Measurements from ENCODE around the gene AJUBA.
"Not testable (repeated sequence)": the region's sequence is repeated elsewhere in the genome, so short reads cannot be mapped to it uniquely, and the experiment has no call there.

The AJUBA gene

GRCh38 chr14:22982477-22983245 lies at the start of gene AJUBA:
TSS of gene AJUBA (minus strand) at chr14:22982551. CDS start at chr14:22982266, 285 bp downstream.
- peak; percentile 19 for DNase-seq

DNA sequence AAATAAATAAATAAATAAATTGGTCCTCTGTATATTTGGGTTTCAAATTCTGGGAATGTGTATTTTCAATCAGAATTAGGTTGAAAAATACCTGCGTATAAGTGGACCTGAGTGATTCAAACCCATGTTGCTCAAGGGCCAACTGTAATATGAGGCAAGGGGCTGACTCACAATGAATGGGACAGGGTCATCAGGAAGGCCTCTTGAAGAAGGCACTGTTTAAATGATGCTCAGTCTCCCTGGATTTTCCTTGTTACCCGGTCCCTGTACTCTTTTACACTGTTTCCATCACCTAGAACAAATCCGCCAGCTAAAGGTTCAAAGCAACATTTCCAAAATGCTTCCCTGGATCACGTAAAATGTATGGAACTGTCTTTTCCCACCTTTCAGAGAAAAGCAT lies 48.6 kb upstream of the AJUBA start:
- no peak for DNase-seq

DNA sequence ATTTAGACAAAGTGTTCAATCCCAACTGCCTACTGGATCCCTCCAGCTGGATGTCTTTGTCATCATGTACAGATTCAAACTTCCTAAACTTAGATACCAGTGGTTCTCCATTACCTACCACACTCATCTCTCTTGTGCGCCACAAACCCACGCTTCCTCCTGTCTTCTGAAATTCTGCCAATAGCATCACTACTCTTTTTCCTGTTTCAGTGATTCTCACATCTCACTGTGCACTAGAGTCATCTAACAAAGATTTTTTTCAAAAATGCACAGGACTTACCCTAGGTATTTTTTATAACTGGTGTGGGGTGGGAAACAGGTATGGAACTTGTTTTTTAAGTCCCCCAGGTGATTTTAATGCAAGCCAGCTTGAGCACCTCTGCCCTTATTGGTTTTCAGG lies 46.4 kb upstream of the AJUBA start:
- no peak for DNase-seq

GRCh38 chr14:23025151-23025814 lies 42.9 kb upstream of the AJUBA start:
- DNase-seq = no peak

GRCh38 chr14:23024612-23025075 lies 42.3 kb upstream of the AJUBA start:
- DNase-seq = no peak

GRCh38 chr14:23023795-23024152 lies 41.4 kb upstream of the AJUBA start:
- no peak for DNase-seq

DNA sequence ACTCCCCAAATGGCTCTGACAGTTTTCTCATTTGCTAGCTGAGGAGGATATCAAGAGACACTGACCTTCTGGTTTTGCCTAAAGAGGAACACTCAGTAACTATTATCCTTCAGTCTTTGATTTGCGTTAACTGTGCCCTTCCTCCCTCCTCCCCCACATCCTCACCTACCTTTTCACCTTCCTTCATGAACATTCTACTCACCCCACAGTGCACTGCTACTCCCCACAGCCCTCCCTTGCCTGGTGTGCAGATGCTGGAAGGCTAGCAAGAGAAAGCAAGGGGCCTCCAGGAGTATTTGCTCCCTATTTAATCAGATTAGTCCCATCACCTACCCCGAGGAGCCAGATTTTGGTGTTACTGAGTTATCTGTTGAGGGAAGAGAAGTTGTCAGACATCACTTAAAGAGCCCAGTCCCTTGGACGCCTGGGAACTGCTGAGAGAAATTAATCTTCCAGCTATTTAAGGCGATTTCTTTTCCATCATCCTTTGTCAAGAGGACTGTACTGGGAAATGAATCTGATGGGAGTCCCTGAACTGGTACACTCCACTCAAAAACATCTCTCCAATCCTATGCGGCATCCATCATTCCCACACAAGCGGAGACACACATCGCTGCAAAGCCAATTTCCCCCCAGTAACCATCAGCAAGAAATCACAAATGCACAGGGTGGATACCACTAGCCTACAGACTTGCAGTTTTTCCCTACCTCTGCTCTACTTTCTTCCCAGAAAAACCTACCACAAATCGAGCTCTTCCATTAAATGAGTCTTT lies 40.9 kb upstream of the AJUBA start:
- DNase-seq = no peak

- no peak for DNase-seq
These were observed 39.6 kb upstream of the AJUBA start for GRCh38 chr14:23021889-23022442.

DNA sequence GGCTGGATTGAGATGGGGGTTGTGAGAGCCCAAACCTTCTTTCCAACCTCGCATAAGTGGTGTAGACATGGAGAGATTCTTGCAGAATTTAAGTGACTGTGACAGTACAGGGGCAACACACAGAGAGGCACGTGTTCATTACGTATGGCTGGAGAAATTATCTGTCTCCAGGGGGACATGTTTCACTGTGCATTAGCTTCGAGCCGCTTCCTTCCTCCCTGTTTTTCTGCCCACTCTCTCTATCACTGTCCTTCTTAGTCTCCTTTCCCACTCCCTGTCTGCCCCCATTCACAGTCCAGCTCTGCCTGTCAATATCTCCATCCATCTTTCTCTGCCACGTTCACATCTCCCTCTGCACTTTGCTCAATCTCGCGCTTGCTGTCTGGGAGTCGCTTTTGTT lies 39.1 kb upstream of the AJUBA start:
- no peak for DNase-seq

DNA sequence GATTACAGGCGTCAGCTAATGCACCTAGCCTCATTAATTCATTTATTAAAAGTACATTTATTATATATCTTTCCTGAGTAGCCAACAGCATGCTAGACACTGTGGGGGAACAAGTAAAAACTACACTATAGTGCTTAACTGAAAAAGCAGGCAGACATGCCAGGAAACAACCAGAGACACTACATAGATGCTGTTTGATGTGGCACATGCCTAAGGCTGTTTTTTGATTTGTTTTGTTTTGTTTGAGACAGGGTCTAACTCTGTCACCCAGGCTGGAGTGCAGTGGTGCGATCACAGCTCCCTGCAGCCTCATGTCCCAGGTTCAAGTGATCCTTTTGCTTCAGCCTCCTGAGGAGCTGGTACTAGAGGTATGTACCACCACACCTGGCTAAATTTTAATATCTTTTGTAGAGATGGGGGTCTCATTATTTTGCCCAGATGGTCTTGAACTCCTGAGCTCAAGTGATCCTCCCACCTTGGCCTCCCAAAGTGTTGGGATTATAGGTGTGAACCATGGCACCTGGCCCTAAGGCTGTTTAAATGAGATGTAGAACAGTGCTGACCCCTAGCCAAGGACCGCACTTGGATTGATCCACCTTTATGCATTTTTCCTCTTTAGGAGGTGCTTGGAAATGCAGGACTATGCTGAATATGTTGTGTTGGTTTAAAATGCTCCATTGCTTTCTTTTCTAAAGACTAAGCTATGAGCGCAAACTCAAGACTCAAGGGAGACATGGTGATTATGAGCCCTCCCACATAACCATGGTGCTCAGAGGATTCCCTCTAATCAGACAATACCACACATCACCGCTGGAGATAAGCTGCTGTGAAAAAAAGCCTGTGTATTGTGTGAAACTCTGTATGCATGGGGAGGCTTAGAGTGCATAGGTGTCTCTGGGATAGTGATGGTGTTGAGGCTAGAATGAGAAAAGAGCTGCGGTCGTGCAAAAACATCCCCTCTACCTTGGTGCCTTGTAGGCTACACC lies 38.1 kb upstream of the AJUBA start:
- DNase-seq = no peak

- no peak for DNase-seq
These were observed 35.8 kb upstream of the AJUBA start for GRCh38 chr14:23018107-23018506.

GRCh38 chr14:23017091-23017490 lies 34.7 kb upstream of the AJUBA start:
- no peak for DNase-seq

- DNase-seq = no peak
These were observed 33.3 kb upstream of the AJUBA start for GRCh38 chr14:23015618-23016017.

GRCh38 chr14:23013749-23014054 lies 31.4 kb upstream of the AJUBA start:
- DNase-seq = not testable (repeated sequence)

- no peak for DNase-seq
These were observed 30.9 kb upstream of the AJUBA start for GRCh38 chr14:23013054-23013748.

- peak; percentile 45 for DNase-seq
These were observed 27.8 kb upstream of the AJUBA start, which contains the start of gene C14orf93 for GRCh38 chr14:23009939-23010726. TSS of gene C14orf93 (minus strand) at chr14:23010143. CDS start at chr14:22999023, 11,120 bp downstream.

- DNase-seq = no peak
These were observed 27.2 kb upstream of the AJUBA start for GRCh38 chr14:23009483-23009938.

DNA sequence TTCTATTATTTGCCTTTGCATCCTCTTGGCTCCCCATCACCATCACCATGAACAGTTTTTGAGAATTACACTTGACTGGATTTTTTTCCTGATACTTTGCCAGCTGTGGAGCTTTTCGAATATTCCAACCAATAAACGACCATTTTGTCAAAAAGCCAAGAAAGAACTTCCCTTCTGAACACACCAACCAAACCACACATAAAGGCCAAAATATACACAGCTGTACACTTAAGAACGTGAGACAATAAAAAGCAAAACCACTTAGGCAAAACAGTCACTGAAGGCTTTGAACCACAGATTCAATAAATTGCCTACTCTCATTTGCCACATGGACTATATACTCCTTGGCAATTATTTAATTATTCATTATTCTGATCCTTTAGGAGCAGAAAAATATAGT lies 26.5 kb upstream of the AJUBA start:
- no peak for DNase-seq

GRCh38 chr14:23006544-23007419 lies 24.4 kb upstream of the AJUBA start:
- DNase-seq = peak; percentile 99

DNA sequence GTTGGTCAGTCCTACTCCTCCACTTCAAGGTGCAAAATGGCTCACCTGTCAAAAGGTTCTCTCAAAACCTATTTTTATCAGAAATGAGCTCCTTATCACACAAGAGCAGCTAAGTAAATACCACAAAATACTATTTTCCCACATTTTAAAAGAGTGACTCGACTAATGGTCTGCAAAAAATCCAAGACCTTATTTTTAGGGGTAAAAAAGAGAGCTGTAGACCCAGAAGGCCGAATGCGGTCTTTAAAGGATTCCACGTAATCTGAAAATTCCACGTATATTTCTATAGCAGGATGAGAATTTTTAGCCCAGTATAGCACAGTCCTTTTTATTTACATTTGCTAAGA lies 23.8 kb upstream of the AJUBA start:
- no peak for DNase-seq
